Endodermal cell (in vitro differentiated cells): ENCODE results near the gene HECW1. TPM values are rescaled to one million over a fixed set of nuclear protein-coding genes. Genes with fewer than 3 reads are reported as not detected.

Experiments used
- DNase-seq: peaks from one replicate; pipeline ENCODE4 v3.0.0-alpha.2; 2017
- H3K27ac ChIP-seq: 2 replicates; pipeline ENCODE4 v1.5.1; 2013; ENCODE audit warnings: mild to moderate bottlenecking, low read depth, low read length, moderate library complexity
- H3K27me3 ChIP-seq: 2 replicates; pipeline ENCODE4 v1.6.1; 2013; ENCODE audit warnings: mild to moderate bottlenecking, low read length, moderate library complexity; ENCODE audit not compliant: insufficient read depth, control insufficient read depth, poor library complexity, severe bottlenecking
- H3K36me3 ChIP-seq: 2 replicates; pipeline ENCODE4 v1.7.0; 2013; ENCODE audit warnings: mild to moderate bottlenecking, low read length, moderate library complexity; ENCODE audit not compliant: control insufficient read depth, insufficient read depth
- H3K4me1 ChIP-seq: one replicate; pipeline ENCODE4 v1.7.0; 2013; ENCODE audit warnings: low read length; ENCODE audit not compliant: control insufficient read depth, insufficient read depth
- H3K4me3 ChIP-seq: 2 replicates; pipeline ENCODE4 v1.5.1; 2013; ENCODE audit warnings: mild to moderate bottlenecking, low read length, moderate library complexity
- H3K9ac ChIP-seq: 2 replicates; pipeline ENCODE4 v1.6.1; 2013; ENCODE audit warnings: mild to moderate bottlenecking, low read length, moderate library complexity; ENCODE audit not compliant: poor library complexity, severe bottlenecking; ENCODE audit errors: extremely low read depth
- H3K9me3 ChIP-seq: 2 replicates; pipeline ENCODE4 v1.6.1; 2013; ENCODE audit warnings: mild to moderate bottlenecking, low read length, moderate library complexity; ENCODE audit not compliant: control insufficient read depth
- H3K27ac Mint-ChIP-seq: 2 replicates; pipeline ENCODE4 v1.8.0; 2020; ENCODE audit warnings: mixed read lengths
- H3K27me3 Mint-ChIP-seq: 2 replicates; pipeline ENCODE4 v1.8.0; 2021; ENCODE audit warnings: mild to moderate bottlenecking, mixed read lengths; ENCODE audit not compliant: insufficient read depth
- H3K36me3 Mint-ChIP-seq: 2 replicates; pipeline ENCODE4 v1.8.0; 2020; ENCODE audit warnings: low read depth, mixed read lengths
- H3K4me1 Mint-ChIP-seq: 2 replicates; pipeline ENCODE4 v1.8.0; 2020; ENCODE audit warnings: mixed read lengths
- H3K4me3 Mint-ChIP-seq: 2 replicates; pipeline ENCODE4 v1.8.0; 2020; ENCODE audit warnings: mild to moderate bottlenecking, moderate library complexity, mixed read lengths
- H3K9me3 Mint-ChIP-seq: 2 replicates; pipeline ENCODE4 v1.8.0; 2020; ENCODE audit warnings: mild to moderate bottlenecking, mixed read lengths
- WGBS, 2 experiments: methylation state at CpG; one replicate each; pipeline versions ENCODE4 v1.1.5 to v1.1.7; 2013; ENCODE audit warnings: missing lambda C conversion rate in 2 of 2, mixed read lengths in 1 of 2; ENCODE audit not compliant: insufficient coverage in 1 of 2, insufficient read length in 1 of 2; 5-methylcytosine and 5-hydroxymethylcytosine counted together
- total RNA-seq, 2 donors: library from RNA; stranded (reverse); fragmentation: NEBNext Ultra II Directional in 1 of 2; extraction: Animal tissue kit (Norgen Biotek cat#: 25700) in 1 of 2; gene quantifications; 2 replicates in 1 of 2; 3 replicates in 1 of 2; pipeline ENCODE4 v1.2.1, GENCODE V29; 2021
- TF ChIP-seq, protein P1 (sequence below): fragments of 200-600 bp; sonication (generic); conservative IDR thresholded peaks from 2 replicates; pipeline ENCODE4 v1.5.0; 2021; ENCODE audit warnings: antibody characterized with exemption, mild to moderate bottlenecking

Gene HECW1
- total RNA-seq, 2 donors from 2014 or later, result 4.6 to 12.0 TPM

GRCh38 chr7:43119371-43120075 is 7.1 kb downstream of the HECW1 start:
- Mint-ChIP-seq H3K4me3 (no peak overlapping the region), H3K36me3 (no peaks in the 10 kb centered on the region), H3K4me1 (peaks cover 6% of the 10 kb centered on the region), H3K9me3 (no peaks in the 10 kb centered on the region), H3K27ac (no peak overlapping the region), H3K27me3 (peaks cover 20% of the 10 kb centered on the region)
- peaks cover 19% of the 10 kb centered on the region for H3K27me3 ChIP-seq
- H3K9me3 ChIP-seq, result no peaks in the 10 kb centered on the region
- no peak overlapping the region for H3K27ac ChIP-seq
- TF ChIP-seq, protein P1, sequence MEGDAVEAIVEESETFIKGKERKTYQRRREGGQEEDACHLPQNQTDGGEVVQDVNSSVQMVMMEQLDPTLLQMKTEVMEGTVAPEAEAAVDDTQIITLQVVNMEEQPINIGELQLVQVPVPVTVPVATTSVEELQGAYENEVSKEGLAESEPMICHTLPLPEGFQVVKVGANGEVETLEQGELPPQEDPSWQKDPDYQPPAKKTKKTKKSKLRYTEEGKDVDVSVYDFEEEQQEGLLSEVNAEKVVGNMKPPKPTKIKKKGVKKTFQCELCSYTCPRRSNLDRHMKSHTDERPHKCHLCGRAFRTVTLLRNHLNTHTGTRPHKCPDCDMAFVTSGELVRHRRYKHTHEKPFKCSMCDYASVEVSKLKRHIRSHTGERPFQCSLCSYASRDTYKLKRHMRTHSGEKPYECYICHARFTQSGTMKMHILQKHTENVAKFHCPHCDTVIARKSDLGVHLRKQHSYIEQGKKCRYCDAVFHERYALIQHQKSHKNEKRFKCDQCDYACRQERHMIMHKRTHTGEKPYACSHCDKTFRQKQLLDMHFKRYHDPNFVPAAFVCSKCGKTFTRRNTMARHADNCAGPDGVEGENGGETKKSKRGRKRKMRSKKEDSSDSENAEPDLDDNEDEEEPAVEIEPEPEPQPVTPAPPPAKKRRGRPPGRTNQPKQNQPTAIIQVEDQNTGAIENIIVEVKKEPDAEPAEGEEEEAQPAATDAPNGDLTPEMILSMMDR, result no peak
- no peaks in the 10 kb centered on the region for H3K4me1 ChIP-seq
- no peak for DNase-seq
- no peak overlapping the region for H3K4me3 ChIP-seq
- WGBS, 2 experiments, result 63 to 66% methylated on average over 11 to 12 of the region's 12 CpGs
- H3K36me3 ChIP-seq, result no peaks in the 10 kb centered on the region
- H3K9ac ChIP-seq, result no peak overlapping the region

DNA sequence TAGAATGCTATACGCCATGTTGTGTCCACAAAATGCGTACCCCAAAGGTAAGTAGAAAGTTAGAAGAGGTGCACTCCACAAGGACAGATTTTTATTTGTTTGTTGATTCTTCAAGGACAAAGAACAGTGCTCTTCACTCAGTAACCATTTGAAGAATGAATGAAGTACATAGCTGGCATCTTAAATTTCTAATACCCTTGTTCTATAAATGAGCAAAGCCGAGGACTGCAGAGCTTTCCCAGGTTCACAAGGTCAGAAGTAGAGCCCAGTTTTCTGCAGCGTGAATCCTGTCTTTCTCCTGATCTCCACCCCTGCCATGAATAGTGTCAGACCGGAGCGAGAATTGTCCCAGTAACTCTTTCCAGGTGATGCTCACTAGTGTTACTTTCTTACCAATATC is 9.5 kb downstream of the HECW1 start:
- Mint-ChIP-seq H3K9me3 (no peaks in the 10 kb centered on the region), H3K4me1 (no peaks in the 10 kb centered on the region), H3K27ac (no peak overlapping the region), H3K36me3 (no peaks in the 10 kb centered on the region), H3K27me3 (peaks cover 2% of the 10 kb centered on the region), H3K4me3 (no peak overlapping the region)
- no peak overlapping the region for H3K27ac ChIP-seq
- no peaks in the 10 kb centered on the region for H3K9me3 ChIP-seq
- no peaks in the 10 kb centered on the region for H3K36me3 ChIP-seq
- DNase-seq, result no peak
- no peaks in the 10 kb centered on the region for H3K27me3 ChIP-seq
- TF ChIP-seq, protein P1, result no peak
- H3K9ac ChIP-seq, result no peak overlapping the region
- H3K4me3 ChIP-seq, result no peak overlapping the region
- WGBS, 2 experiments, result 90% methylated on average over 4 to 6 of the region's 6 CpGs
- no peaks in the 10 kb centered on the region for H3K4me1 ChIP-seq

DNA sequence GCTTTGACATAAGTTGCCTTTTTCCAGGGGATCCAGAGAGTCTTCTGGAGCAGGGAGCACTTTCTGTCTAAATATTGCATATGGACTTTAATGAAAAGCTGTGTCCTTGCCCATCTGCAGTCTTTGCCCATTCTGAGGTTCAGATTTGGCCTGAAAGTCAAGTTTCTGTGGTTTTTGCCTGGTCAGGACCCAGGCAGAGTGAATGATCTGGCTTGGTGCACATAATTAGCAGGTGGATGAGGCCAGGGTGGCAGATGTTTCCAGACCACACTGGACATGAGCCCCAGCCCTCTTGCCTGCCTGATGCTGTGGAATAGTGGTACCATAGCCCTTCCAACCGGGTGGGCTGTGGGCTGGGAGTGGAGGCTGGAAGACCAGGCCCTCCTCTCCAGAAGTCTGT is 11.0 kb downstream of the HECW1 start:
- no peaks in the 10 kb centered on the region for H3K9me3 Mint-ChIP-seq
- TF ChIP-seq, protein P1, result no peak
- Histone ChIP-seq H3K4me3 (no peak overlapping the region), H3K36me3 (no peaks in the 10 kb centered on the region), H3K9me3 (no peaks in the 10 kb centered on the region), H3K9ac (no peak overlapping the region), H3K27me3 (no peaks in the 10 kb centered on the region), H3K27ac (no peak overlapping the region), H3K4me1 (no peaks in the 10 kb centered on the region)
- no peak for DNase-seq
- no peaks in the 10 kb centered on the region for H3K4me1 Mint-ChIP-seq
- H3K27ac Mint-ChIP-seq, result no peak overlapping the region
- H3K4me3 Mint-ChIP-seq, result no peak overlapping the region
- no peaks in the 10 kb centered on the region for H3K36me3 Mint-ChIP-seq
- WGBS, 2 experiments, result 88% methylated on average over 1 of the region's 1 CpG; no CpG with 5 or more reads in 1 of the 2 experiments
- no peaks in the 10 kb centered on the region for H3K27me3 Mint-ChIP-seq
